Measurements from ENCODE around the gene LIPG.

GRCh38 chr18:49546278-49546677 is 15.6 kb upstream of the LIPG start:
- TF ChIP-seq SRF (IDR thresholded peaks at IDR 0.05; ENCODE audit: low read depth, low read length) (no peak), CTCF (CRISPR knock-in tag; IDR thresholded peaks at IDR 0.05) (no peak), NFIC (IDR thresholded peaks at IDR 0.05; ENCODE audit: low read length) (no peak), WIZ (CRISPR knock-in tag; IDR thresholded peaks at IDR 0.05) (no peak), ZNF136 (CRISPR knock-in tag; IDR thresholded peaks at IDR 0.05; ENCODE audit: low read depth) (no peak), ZHX1 (CRISPR knock-in tag; IDR thresholded peaks at IDR 0.05; ENCODE audit: low read depth) (no peak), ZNF800 (CRISPR knock-in tag; IDR thresholded peaks at IDR 0.05) (no peak), USF2 (IDR thresholded peaks at IDR 0.05; ENCODE audit: low read depth, low read length) (no peak), USF2 (CRISPR knock-in tag; IDR thresholded peaks at IDR 0.05; ENCODE audit: borderline replicate concordance) (no peak), ZKSCAN8 (CRISPR knock-in tag; IDR thresholded peaks at IDR 0.05; ENCODE audit: borderline replicate concordance) (no peak)
